D341Med (cell line): ENCODE measurements around the gene C6orf52.
"Not testable (repeated sequence)": the region's sequence is repeated elsewhere in the genome, so short reads cannot be mapped to it uniquely, and the experiment has no call there.

Experiments
- DNase-seq: peaks from one replicate; pipeline ENCODE4 v3.0.0; 2012; ENCODE audit warnings: low spot score

Gene C6orf52

GRCh38 chr6:10694302-10695085 is at the start of gene C6orf52, which contains the start of gene PAK1IP1:
C6orf52 (minus strand) TSS chr6:10694616; CDS start chr6:10687550, 7,066 bp downstream.
PAK1IP1 (plus strand) TSS chr6:10694972; CDS start chr6:10694986, 14 bp downstream.
- DNase-seq, result peak; percentile 94

DNA sequence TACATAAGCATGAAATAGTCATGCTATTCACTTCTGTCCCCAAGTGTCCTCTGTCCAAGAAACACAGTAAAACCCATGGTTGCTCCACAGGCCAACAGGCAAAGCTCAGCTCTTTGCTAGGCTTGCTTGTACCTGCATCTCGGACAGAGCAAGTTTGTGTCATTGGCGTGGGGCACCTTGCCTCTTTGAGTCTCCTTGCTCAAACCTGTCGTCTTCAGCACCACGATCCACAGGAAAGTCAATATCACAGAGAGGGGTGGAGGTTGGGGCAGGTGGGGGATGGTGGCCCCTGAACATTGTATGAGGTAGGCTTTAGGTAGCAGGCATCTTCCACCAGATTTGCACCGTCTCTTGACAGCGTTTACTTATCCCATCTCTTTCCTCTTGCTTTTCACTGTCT is 49.1 kb upstream of the C6orf52 start:
- no peak for DNase-seq

DNA sequence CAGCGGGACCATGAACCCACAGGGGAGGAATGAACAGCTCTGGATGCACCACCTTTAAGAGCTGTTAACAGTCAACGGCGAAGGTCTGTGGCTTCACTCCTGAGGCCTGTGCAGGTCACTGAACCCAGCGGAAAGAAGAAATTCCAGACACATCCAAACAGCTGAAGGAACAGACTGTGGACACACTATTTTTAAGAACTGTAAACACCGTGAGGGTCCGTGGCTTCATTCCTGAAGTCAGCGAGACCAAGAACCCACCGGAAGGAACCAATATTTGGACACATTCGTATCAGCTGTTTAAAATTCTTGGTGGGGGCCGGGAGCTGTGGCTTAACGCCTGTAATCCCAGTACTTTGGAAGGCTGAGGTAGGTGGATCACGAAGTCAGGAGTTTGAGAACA is 47.8 kb upstream of the C6orf52 start:
- DNase-seq, result no peak

- not testable (repeated sequence) for DNase-seq
Observed at GRCh38 chr6:10741643-10742042, 47.2 kb upstream of the C6orf52 start.

DNA sequence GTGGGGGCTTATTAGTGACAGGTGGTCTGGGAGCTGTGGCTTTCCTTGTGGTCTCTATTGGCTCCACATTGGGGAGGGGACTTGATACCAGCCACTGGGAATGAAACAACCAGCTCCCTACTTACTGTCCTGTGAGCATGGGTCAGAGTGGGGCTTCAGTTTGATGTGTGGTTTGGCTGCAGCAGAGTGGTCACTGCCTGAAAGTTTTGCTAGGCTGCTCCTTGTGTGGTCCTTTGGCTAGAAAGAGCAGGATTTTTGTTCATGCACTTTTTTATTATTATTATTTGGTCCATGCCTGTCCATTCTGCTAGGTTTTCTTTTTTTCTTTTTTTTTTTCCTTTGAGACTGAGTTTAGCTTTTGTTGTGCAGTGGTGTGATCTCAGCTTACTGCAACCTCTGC is 45.6 kb upstream of the C6orf52 start:
- DNase-seq, result no peak

GRCh38 chr6:10736731-10737130 is 42.3 kb upstream of the C6orf52 start:
- DNase-seq, result no peak

GRCh38 chr6:10733863-10734262 is 39.4 kb upstream of the C6orf52 start:
- DNase-seq, result no peak

- DNase-seq, result no peak
Observed at GRCh38 chr6:10733151-10733715, 38.8 kb upstream of the C6orf52 start.

DNA sequence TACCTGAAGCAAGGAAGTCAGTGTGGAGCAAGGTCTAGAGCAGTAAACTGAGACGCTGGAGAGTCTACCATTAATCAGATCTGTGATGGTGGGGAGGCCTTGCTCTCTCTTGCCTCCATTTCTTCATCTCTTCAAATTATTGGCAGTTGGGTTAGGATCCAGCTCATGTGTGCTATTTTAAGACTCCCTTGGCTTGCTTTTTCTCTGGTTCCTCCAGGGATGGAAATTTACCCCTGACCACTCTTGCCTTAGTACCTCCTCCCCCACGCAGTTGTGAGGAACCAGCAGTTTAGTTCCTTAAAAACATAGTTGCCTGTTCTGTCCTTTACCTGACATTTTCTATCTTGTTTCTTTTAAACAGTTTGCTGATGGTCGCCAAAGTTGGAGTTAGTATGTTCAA is 35.8 kb upstream of the C6orf52 start:
- no peak for DNase-seq

GRCh38 chr6:10725716-10726115 is 31.3 kb upstream of the C6orf52 start:
- no peak for DNase-seq

DNA sequence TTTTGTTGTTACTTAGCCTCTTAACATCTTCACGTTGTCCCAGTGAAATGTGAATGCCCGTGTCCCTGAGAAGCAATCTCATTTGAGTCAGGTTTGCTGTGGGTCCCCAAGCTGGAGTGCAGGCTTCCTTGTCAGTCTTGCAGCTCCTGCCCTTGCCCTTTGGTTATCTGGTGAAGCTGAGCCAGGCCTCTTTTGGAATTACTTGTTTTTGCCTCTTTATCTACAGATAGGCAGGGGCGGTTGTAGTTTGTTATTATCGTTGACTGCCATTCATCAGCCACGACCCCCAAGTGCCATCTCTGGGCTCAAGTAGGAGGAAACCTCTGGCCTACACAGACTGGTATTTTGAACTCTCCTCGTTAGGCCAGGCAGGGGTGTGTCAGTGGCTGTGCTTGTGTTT is 30.6 kb upstream of the C6orf52 start:
- DNase-seq, result no peak

DNA sequence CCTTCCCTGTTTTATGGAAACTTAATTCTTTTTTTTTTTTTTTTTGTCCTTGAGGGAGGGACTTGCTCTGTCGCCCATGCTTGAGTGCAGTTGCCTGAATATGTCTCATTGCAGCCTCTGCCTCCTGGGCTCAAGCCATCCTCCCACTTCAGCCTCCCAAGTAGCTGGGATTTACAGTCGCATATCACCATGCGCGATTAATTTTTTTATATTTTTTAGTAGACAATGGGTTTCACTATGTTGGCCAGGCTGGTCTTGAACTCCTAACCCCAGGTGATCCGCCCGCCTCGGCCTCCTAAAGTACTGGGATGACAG is 29.1 kb upstream of the C6orf52 start:
- no peak for DNase-seq

- DNase-seq, result peak; percentile 97
Observed at GRCh38 chr6:10722820-10723566, 28.6 kb upstream of the C6orf52 start, which contains the start of gene TMEM14C. TMEM14C (plus strand) TSS chr6:10723070; CDS start chr6:10724614, 1,544 bp downstream.

DNA sequence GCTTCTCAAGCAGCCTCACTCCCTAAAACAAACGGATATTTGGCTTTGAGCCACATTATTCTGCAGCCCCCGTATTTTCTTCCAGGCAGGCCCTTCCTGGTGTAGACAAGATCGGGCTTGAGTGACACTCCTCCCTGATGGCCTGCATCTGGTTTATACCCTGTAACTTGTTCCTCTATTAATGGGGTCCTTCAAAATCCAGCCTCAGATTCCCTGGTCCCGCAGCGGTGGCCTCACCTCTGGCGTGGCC is 28.1 kb upstream of the C6orf52 start:
- no peak for DNase-seq

- DNase-seq, result no peak
Observed at GRCh38 chr6:10721850-10722569, 27.6 kb upstream of the C6orf52 start.

- not testable (repeated sequence) for DNase-seq
Observed at GRCh38 chr6:10720960-10721849, 26.8 kb upstream of the C6orf52 start.

- DNase-seq, result no peak
Observed at GRCh38 chr6:10720265-10720959, 26.0 kb upstream of the C6orf52 start.

- DNase-seq, result no peak
Observed at GRCh38 chr6:10719964-10720264, 25.5 kb upstream of the C6orf52 start.

GRCh38 chr6:10719296-10719963 is 25.0 kb upstream of the C6orf52 start:
- DNase-seq, result no peak

- no peak for DNase-seq
Observed at GRCh38 chr6:10713962-10714361, 19.5 kb upstream of the C6orf52 start.

DNA sequence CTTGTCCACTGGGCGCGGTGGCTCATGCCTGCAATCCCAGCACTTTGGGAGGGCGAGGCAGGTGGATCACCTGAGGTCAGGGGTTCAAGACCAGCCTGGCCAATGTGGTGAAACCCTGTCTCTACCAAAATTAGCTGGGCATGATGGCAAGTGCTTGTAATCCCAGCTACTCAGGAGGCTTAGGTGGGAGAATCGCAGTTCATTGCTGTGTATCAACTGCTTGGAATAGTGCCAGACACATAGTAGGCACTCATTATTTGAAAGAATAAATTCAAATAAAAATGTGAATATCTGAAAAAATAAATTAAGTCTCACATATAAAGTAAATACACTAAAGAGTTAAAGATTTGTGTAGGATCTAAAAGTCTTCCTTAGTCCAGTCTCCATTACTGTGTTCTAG is 2.2 kb upstream of the C6orf52 start:
- no peak for DNase-seq
